GM12875 (cell line): ENCODE data around the gene MICAL3.
"Not testable (repeated sequence)": the region's sequence is repeated elsewhere in the genome, so short reads cannot be mapped to it uniquely, and the experiment has no call there.

Experiments used
- H3K4me3 ChIP-seq: one replicate; pipeline ENCODE4 v1.5.1; 2011; ENCODE audit warnings: low read depth, low read length, control low read depth
- CTCF ChIP-seq: IDR thresholded peaks from 2 replicates; pipeline ENCODE4 v1.5.1; 2011; ENCODE audit warnings: low read depth, mild to moderate bottlenecking, control low read depth, inconsistent platforms, low read length, moderate library complexity, borderline replicate concordance; ENCODE audit not compliant: insufficient read depth

The MICAL3 gene

GRCh38 chr22:17990147-17990546 is 34.2 kb downstream of the MICAL3 start:
- no peak overlapping the region for H3K4me3 ChIP-seq
- no peak for TF ChIP-seq CTCF

GRCh38 chr22:17988800-17989513 is 35.4 kb downstream of the MICAL3 start:
- H3K4me3 ChIP-seq, result no peak overlapping the region
- TF ChIP-seq CTCF, result no peak

DNA sequence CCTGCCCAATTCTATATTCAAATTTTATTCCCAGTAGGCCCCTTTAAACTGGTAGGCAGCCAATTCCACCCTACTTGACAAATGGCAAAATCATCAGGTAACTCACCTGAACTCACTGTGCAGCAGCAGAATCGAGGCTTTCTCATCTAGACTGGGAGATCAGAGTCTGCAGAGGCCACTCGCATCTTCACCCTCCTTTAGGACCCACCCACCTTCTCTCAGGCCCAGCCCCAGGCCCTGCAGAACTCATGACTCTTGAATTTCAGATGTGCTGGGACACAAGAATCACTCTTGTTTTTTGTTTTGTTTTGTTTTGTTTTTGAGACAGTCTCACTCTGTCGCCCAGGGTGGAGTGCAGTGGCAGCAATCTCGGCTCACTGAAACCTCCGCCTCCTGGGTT is 38.8 kb downstream of the MICAL3 start:
- no peak overlapping the region for H3K4me3 ChIP-seq
- TF ChIP-seq CTCF, result no peak

DNA sequence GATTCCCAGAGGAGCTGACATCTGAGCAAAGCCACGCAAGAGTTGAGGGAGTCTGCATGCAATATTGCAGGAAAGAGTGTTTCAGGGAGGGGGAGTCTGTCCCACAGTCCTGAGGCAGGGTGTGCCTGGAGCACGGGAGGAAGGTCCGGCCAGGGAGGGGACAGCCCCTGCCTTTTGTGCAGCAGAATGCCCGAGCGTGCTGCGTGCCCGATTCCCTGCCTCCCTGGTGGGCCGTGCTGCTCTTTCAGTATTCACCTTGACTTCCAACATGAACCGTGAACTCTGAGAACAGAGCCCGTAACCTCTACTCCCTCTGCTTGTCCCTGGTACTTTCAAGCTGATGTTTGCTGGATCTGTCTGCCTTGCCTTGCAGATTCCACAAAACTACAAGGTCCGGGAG is 39.3 kb downstream of the MICAL3 start:
- not testable (repeated sequence) for H3K4me3 ChIP-seq

GRCh38 chr22:17984114-17984513 is 40.2 kb downstream of the MICAL3 start:
- no peak for TF ChIP-seq CTCF
- H3K4me3 ChIP-seq, result no peak overlapping the region

GRCh38 chr22:17982572-17983141 is 41.7 kb downstream of the MICAL3 start:
- no peak overlapping the region for H3K4me3 ChIP-seq
- TF ChIP-seq CTCF, result no peak

GRCh38 chr22:17981497-17981896 is 42.9 kb downstream of the MICAL3 start:
- no peak overlapping the region for H3K4me3 ChIP-seq
- no peak for TF ChIP-seq CTCF
